GM23338 (cell line): ENCODE results near the gene TMEM245. TPM values are rescaled to one million over a fixed set of nuclear protein-coding genes. Genes with fewer than 3 reads are reported as not detected.
"Not testable (repeated sequence)": the region's sequence is repeated elsewhere in the genome, so short reads cannot be mapped to it uniquely, and the experiment has no call there.

Experiments
- ATAC-seq: fragments of 200-7000 bp; cut with Tn5 transposase; 3 replicates; pipeline ENCODE4 v1.9.1; 2020
- DNase-seq: peaks from one replicate; pipeline ENCODE4 v3.0.0-alpha.2; 2015; ENCODE audit warnings: low spot score
- H2AFZ ChIP-seq: fragments of 200-600 bp; sonication (generic); 2 replicates; pipeline ENCODE4 v1.8.0; 2016; ENCODE audit warnings: antibody characterized with exemption, mild to moderate bottlenecking, moderate library complexity
- H3F3A ChIP-seq: fragments of 200-600 bp; sonication (generic); replicated peaks from 2 replicates; pipeline ENCODE4 v1.8.0; 2017; ENCODE audit warnings: antibody characterized with exemption, mixed run types, low read depth
- H3K27ac ChIP-seq: fragments of 200-600 bp; sonication (generic); 2 replicates; pipeline ENCODE4 v1.6.1; 2016; ENCODE audit warnings: low read depth
- H3K27me3 ChIP-seq: fragments of 200-600 bp; sonication (generic); 2 replicates; pipeline ENCODE4 v1.8.0; 2016; ENCODE audit warnings: mild to moderate bottlenecking, mixed run types, moderate library complexity; ENCODE audit not compliant: insufficient read depth
- H3K36me3 ChIP-seq: fragments of 200-600 bp; sonication (generic); 2 replicates; pipeline ENCODE4 v1.8.0; 2016; ENCODE audit warnings: mild to moderate bottlenecking; ENCODE audit not compliant: insufficient read depth
- H3K4me1 ChIP-seq: fragments of 200-600 bp; sonication (generic); 2 replicates; pipeline ENCODE4 v1.8.0; 2016; ENCODE audit warnings: mild to moderate bottlenecking, moderate library complexity; ENCODE audit not compliant: insufficient read depth
- H3K4me2 ChIP-seq: fragments of 200-600 bp; sonication (generic); 2 replicates; pipeline ENCODE4 v1.7.1; 2017; ENCODE audit warnings: mixed run types
- H3K4me3 ChIP-seq: fragments of 200-600 bp; sonication (generic); 2 replicates; pipeline ENCODE4 v1.6.1; 2016; ENCODE audit warnings: mixed run types
- H3K79me2 ChIP-seq: fragments of 200-600 bp; sonication (generic); replicated peaks from 2 replicates; pipeline ENCODE4 v1.8.0; 2017; ENCODE audit warnings: mild to moderate bottlenecking; ENCODE audit not compliant: insufficient read depth
- H3K9me2 ChIP-seq: fragments of 200-600 bp; sonication (generic); 2 replicates; pipeline ENCODE4 v1.8.0; 2017; ENCODE audit not compliant: insufficient read depth
- H4K20me1 ChIP-seq: fragments of 200-600 bp; sonication (generic); replicated peaks from 2 replicates; pipeline ENCODE4 v1.8.0; 2017; ENCODE audit warnings: mild to moderate bottlenecking; ENCODE audit not compliant: insufficient read depth
- H3K27ac Mint-ChIP-seq: 2 replicates; pipeline ENCODE4 v1.8.0; 2020; ENCODE audit warnings: inconsistent platforms, mild to moderate bottlenecking, moderate library complexity, mixed read lengths
- H3K27me3 Mint-ChIP-seq: 3 replicates; pipeline ENCODE4 v1.8.0; 2022; ENCODE audit warnings: low read depth, mild to moderate bottlenecking, moderate library complexity, mixed read lengths, inconsistent platforms; ENCODE audit not compliant: insufficient read depth, poor library complexity
- H3K36me3 Mint-ChIP-seq: 3 replicates; pipeline ENCODE4 v1.8.0; 2021; ENCODE audit warnings: low read depth, mild to moderate bottlenecking, inconsistent platforms, moderate library complexity, mixed read lengths
- H3K4me1 Mint-ChIP-seq: 3 replicates; pipeline ENCODE4 v1.8.0; 2020; ENCODE audit warnings: mild to moderate bottlenecking, inconsistent platforms, mixed read lengths
- H3K4me3 Mint-ChIP-seq: 3 replicates; pipeline ENCODE4 v1.8.0; 2021; ENCODE audit warnings: moderate library complexity, mild to moderate bottlenecking, inconsistent platforms, mixed read lengths
- H3K9me3 Mint-ChIP-seq: 3 replicates; pipeline ENCODE4 v1.8.0; 2020; ENCODE audit warnings: moderate library complexity, mild to moderate bottlenecking, inconsistent platforms, mixed read lengths
- ETS1 ChIP-seq: IDR thresholded peaks from 2 replicates; pipeline ENCODE4 v1.6.1; 2016; ENCODE audit warnings: antibody characterized with exemption
- POLR2AphosphoS5 ChIP-seq: IDR thresholded peaks from 2 replicates; pipeline ENCODE4 v1.6.1; 2016; ENCODE audit warnings: antibody characterized with exemption, low read depth
- ZNF114 ChIP-seq: fragments of 250-450 bp; sonication (Bioruptor Pico); IDR thresholded peaks from 2 replicates; pipeline ENCODE4 v1.5.0; 2020; ENCODE audit warnings: mild to moderate bottlenecking, moderate library complexity
- ZNF331 ChIP-seq: fragments of 250-450 bp; sonication (Bioruptor Pico); IDR thresholded peaks from 2 replicates; pipeline ENCODE4 v1.5.0; 2020; ENCODE audit warnings: low read depth, mild to moderate bottlenecking, moderate library complexity
- polyA plus RNA-seq: library from polyadenylated mRNA; unstranded; fragments of >200 nt; fragmentation: Nextera tagmentation; extraction: Ambion mirVana; gene quantifications from 2 replicates; pipeline ENCODE4 v1.2.1, GENCODE V29; 2016
- total RNA-seq: library from RNA; depleted of rRNA; stranded (reverse); fragments of >200 nt; shearing (Covaris generic); gene quantifications from 2 replicates; pipeline ENCODE4 v1.2.3, GENCODE V29; 2014
- TF ChIP-seq, protein P1 (sequence below): fragments of 250-450 bp; sonication (Bioruptor Pico); IDR thresholded peaks from 2 replicates; pipeline ENCODE4 v1.5.0; 2020; ENCODE audit warnings: mild to moderate bottlenecking, moderate library complexity

TMEM245 gene
- total and polyA plus RNA-seq, 2 experiments from 2014 or later = 17.3 to 64.1 TPM

DNA sequence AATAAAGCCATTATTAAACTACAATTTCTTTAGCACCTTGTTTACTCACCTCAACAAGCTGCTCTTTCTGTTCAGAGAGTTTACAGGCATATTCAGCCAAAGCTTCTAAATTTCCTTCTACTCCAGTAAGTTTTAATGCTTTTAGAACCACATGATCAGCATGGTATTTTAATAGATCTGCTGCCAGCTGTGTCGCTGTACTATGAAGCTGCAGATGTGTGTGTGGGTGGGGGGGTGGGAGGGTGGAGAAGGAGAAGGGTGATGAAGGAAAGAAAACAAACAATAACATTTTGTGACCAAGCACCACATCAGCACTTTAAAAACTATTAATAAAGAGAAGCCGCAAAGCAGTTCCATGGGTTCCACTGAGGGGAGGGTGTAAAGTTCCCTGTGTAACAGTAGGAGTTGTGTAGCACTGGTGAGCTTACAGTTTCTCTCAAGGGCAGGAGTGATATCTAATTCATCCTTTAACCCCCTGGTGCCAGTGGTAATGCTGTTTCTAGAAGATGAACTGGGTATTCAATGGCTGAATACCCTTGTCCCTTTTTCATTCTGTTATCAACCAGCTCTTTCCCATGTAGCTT, 147.0 kb downstream of the TMEM245 start (continued):
- TF ChIP-seq, protein P1, sequence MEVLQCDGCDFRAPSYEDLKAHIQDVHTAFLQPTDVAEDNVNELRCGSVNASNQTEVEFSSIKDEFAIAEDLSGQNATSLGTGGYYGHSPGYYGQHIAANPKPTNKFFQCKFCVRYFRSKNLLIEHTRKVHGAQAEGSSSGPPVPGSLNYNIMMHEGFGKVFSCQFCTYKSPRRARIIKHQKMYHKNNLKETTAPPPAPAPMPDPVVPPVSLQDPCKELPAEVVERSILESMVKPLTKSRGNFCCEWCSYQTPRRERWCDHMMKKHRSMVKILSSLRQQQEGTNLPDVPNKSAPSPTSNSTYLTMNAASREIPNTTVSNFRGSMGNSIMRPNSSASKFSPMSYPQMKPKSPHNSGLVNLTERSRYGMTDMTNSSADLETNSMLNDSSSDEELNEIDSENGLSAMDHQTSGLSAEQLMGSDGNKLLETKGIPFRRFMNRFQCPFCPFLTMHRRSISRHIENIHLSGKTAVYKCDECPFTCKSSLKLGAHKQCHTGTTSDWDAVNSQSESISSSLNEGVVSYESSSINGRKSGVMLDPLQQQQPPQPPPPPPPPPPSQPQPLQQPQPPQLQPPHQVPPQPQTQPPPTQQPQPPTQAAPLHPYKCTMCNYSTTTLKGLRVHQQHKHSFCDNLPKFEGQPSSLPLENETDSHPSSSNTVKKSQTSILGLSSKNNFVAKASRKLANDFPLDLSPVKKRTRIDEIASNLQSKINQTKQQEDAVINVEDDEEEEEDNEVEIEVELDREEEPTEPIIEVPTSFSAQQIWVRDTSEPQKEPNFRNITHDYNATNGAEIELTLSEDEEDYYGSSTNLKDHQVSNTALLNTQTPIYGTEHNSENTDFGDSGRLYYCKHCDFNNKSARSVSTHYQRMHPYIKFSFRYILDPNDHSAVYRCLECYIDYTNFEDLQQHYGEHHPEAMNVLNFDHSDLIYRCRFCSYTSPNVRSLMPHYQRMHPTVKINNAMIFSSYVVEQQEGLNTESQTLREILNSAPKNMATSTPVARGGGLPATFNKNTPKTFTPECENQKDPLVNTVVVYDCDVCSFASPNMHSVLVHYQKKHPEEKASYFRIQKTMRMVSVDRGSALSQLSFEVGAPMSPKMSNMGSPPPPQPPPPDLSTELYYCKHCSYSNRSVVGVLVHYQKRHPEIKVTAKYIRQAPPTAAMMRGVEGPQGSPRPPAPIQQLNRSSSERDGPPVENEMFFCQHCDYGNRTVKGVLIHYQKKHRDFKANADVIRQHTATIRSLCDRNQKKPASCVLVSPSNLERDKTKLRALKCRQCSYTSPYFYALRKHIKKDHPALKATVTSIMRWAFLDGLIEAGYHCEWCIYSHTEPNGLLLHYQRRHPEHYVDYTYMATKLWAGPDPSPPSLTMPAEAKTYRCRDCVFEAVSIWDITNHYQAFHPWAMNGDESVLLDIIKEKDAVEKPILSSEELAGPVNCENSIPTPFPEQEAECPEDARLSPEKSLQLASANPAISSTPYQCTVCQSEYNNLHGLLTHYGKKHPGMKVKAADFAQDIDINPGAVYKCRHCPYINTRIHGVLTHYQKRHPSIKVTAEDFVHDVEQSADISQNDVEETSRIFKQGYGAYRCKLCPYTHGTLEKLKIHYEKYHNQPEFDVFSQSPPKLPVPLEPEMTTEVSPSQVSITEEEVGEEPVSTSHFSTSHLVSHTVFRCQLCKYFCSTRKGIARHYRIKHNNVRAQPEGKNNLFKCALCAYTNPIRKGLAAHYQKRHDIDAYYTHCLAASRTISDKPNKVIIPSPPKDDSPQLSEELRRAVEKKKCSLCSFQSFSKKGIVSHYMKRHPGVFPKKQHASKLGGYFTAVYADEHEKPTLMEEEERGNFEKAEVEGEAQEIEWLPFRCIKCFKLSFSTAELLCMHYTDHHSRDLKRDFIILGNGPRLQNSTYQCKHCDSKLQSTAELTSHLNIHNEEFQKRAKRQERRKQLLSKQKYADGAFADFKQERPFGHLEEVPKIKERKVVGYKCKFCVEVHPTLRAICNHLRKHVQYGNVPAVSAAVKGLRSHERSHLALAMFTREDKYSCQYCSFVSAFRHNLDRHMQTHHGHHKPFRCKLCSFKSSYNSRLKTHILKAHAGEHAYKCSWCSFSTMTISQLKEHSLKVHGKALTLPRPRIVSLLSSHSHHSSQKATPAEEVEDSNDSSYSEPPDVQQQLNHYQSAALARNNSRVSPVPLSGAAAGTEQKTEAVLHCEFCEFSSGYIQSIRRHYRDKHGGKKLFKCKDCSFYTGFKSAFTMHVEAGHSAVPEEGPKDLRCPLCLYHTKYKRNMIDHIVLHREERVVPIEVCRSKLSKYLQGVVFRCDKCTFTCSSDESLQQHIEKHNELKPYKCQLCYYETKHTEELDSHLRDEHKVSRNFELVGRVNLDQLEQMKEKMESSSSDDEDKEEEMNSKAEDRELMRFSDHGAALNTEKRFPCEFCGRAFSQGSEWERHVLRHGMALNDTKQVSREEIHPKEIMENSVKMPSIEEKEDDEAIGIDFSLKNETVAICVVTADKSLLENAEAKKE (CRISPR knock-in tag) = no peak
- TF ChIP-seq POLR2AphosphoS5 (no peak), ZNF331 (CRISPR knock-in tag) (no peak)

GRCh38 chr9:108972186-108972585, 147.6 kb downstream of the TMEM245 start:
- TF ChIP-seq ETS1 = no peak
- TF ChIP-seq ZNF114 = no peak
- no peak overlapping the region for H3K4me3 ChIP-seq
- no peaks in the 10 kb centered on the region for H4K20me1 ChIP-seq
- H3K4me1 ChIP-seq = no peaks in the 10 kb centered on the region
- H3K27me3 Mint-ChIP-seq = no peaks in the 10 kb centered on the region
- ATAC-seq (no peak), DNase-seq (no peak)
- no peak overlapping the region for H3K27ac ChIP-seq
- H3K9me2 ChIP-seq = no peaks in the 10 kb centered on the region
- H2AFZ ChIP-seq = no peak overlapping the region
- H3K9me3 Mint-ChIP-seq = no peaks in the 10 kb centered on the region
- H3F3A ChIP-seq = no peaks in the 10 kb centered on the region
- H3K4me3 Mint-ChIP-seq = no peak overlapping the region
- peaks cover 18% of the 10 kb centered on the region for H3K36me3 Mint-ChIP-seq
- no peaks in the 10 kb centered on the region for H3K4me1 Mint-ChIP-seq
- H3K79me2 ChIP-seq = no peaks in the 10 kb centered on the region
- peaks cover 4% of the 10 kb centered on the region; the same call in 1 of the 2 replicates for H3K36me3 ChIP-seq
- no peaks in the 10 kb centered on the region for H3K27me3 ChIP-seq
- no peak overlapping the region for H3K27ac Mint-ChIP-seq
- no peak overlapping the region for H3K4me2 ChIP-seq

DNA sequence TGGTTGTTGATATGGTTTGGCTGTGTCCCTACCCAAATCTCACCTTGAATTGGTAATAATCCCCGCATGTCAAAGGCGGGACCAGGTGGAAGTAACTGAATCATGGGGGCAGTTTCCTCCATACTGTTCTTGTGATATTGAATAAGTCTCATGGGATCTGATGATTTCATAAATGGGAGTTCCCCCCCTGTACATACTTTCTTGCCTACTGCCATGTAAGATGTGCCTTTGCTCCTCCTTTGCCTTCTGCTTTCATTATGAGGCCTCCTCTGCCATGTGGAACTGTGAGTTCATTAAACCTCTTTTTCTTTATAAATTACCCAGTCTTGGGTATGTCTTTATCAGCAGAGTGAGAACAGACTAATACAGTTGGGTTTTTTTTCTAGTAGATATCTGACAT, 148.4 kb downstream of the TMEM245 start:
- not testable (repeated sequence) for H3K9me3 Mint-ChIP-seq, DNase-seq, ATAC-seq, H3K79me2 ChIP-seq, H3K27me3 ChIP-seq, H3K4me3 ChIP-seq, H3K4me2 ChIP-seq, H3K4me1 Mint-ChIP-seq, H3K27me3 Mint-ChIP-seq, H3F3A ChIP-seq, H3K4me3 Mint-ChIP-seq, H3K27ac Mint-ChIP-seq, H3K27ac ChIP-seq, H3K4me1 ChIP-seq, H3K9me2 ChIP-seq, H2AFZ ChIP-seq, H3K36me3 ChIP-seq, H4K20me1 ChIP-seq
- H3K36me3 Mint-ChIP-seq = peaks cover 16% of the 10 kb centered on the region
